ENCODE data around the gene RPRD1B. TPM values are rescaled to one million over a fixed set of nuclear protein-coding genes. Genes with fewer than 3 reads are reported as not detected.

The RPRD1B gene
- total and polyA plus RNA-seq, 2 experiments from 2014 or later: 7.3 to 24.3 TPM

DNA sequence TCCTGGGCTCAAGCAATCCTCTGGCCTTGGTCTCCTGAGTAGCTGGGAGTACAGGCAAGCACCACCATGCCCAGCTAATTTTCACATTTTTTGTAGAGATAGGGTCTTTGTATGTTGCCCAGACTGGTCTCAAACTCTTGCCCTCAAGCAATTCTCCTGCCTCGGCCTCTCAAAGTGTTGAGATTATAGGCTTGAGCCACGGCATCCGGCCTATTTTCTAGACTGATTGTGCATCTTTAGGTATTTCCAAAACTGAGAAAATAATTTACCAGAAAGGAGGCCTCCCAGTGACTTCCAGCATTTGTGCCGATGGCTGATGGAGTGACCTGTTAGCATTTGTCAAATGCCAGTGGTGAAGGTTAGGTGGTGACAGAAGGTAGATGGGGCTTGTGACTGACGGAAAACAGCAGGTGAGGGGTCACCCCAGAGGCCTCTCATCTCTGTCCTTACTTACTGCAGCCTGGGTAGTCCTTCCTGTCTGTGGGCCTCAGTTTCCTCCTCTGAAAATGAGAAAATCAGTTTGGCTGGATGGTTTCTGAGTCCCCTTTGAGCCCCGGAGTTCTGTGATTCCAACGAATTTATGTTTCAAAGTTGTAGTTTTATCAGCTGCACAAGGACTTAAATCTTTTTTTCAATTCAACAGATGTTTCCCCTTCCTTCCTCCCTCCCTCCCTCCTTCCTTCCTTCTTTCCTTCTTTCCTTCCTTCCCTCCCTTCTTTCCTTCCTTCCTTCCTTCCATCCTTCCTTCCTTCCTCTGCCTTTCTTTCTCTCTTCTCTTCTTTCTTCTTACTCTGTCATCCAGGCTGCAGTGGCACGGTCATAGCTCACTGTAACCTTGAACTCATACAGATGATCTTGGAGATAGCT is 78.1 kb downstream of the RPRD1B start:
- no peaks in the 10 kb centered on the region for H3K9me3 Mint-ChIP-seq
- Histone ChIP-seq H3K4me3 (no peak overlapping the region), H3K27ac (ENCODE audit: low read depth) (no peak overlapping the region), H2AFZ (no peak overlapping the region), H3F3A (replicated peaks; ENCODE audit: low read depth) (no peaks in the 10 kb centered on the region), H3K4me1 (ENCODE audit: insufficient read depth) (no peaks in the 10 kb centered on the region), H3K9me2 (ENCODE audit: insufficient read depth) (no peaks in the 10 kb centered on the region), H3K79me2 (replicated peaks; ENCODE audit: insufficient read depth) (no peaks in the 10 kb centered on the region), H4K20me1 (replicated peaks; ENCODE audit: insufficient read depth) (no peaks in the 10 kb centered on the region), H3K4me2 (no peak overlapping the region), H3K36me3 (ENCODE audit: insufficient read depth) (no peaks in the 10 kb centered on the region), H3K27me3 (ENCODE audit: insufficient read depth) (no peaks in the 10 kb centered on the region)
- ATAC-seq (no peak), DNase-seq (ENCODE audit: low spot score) (no peak)
- no peaks in the 10 kb centered on the region for H3K36me3 Mint-ChIP-seq (ENCODE audit: low read depth)
- H3K4me3 Mint-ChIP-seq: no peak overlapping the region
- peaks cover 5% of the 10 kb centered on the region; the same call in 1 of the 3 replicates for H3K4me1 Mint-ChIP-seq
- H3K27ac Mint-ChIP-seq: no peak overlapping the region
- H3K27me3 Mint-ChIP-seq (ENCODE audit: insufficient read depth, low read depth, poor library complexity): peaks cover 5% of the 10 kb centered on the region
- TF ChIP-seq EZH2 (IDR thresholded peaks at IDR 0.05; ENCODE audit: low read depth, unreplicated experiment) (no peak), CREB1 (CRISPR knock-in tag; IDR thresholded peaks at IDR 0.05; ENCODE audit: low read depth) (no peak), STAT1 (IDR thresholded peaks at IDR 0.05; ENCODE audit: unreplicated experiment) (no peak), ZNF331 (CRISPR knock-in tag; IDR thresholded peaks at IDR 0.05; ENCODE audit: low read depth) (no peak), ETS1 (IDR thresholded peaks at IDR 0.05) (no peak), ZNF462 (CRISPR knock-in tag; IDR thresholded peaks at IDR 0.05) (no peak), JUNB (IDR thresholded peaks at IDR 0.05; ENCODE audit: unreplicated experiment) (no peak), REST (IDR thresholded peaks at IDR 0.05; ENCODE audit: unreplicated experiment) (no peak), ZNF114 (CRISPR knock-in tag; IDR thresholded peaks at IDR 0.05) (no peak), POLR2AphosphoS5 (IDR thresholded peaks at IDR 0.05; ENCODE audit: low read depth) (no peak), EZH2phosphoT487 (IDR thresholded peaks at IDR 0.05; ENCODE audit: unreplicated experiment) (no peak), NANOG (IDR thresholded peaks at IDR 0.05; ENCODE audit: borderline replicate concordance) (no peak)
- TF ChIP-seq, protein P1, sequence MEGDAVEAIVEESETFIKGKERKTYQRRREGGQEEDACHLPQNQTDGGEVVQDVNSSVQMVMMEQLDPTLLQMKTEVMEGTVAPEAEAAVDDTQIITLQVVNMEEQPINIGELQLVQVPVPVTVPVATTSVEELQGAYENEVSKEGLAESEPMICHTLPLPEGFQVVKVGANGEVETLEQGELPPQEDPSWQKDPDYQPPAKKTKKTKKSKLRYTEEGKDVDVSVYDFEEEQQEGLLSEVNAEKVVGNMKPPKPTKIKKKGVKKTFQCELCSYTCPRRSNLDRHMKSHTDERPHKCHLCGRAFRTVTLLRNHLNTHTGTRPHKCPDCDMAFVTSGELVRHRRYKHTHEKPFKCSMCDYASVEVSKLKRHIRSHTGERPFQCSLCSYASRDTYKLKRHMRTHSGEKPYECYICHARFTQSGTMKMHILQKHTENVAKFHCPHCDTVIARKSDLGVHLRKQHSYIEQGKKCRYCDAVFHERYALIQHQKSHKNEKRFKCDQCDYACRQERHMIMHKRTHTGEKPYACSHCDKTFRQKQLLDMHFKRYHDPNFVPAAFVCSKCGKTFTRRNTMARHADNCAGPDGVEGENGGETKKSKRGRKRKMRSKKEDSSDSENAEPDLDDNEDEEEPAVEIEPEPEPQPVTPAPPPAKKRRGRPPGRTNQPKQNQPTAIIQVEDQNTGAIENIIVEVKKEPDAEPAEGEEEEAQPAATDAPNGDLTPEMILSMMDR (conservative IDR thresholded peaks at IDR 0.05; ENCODE audit: low read depth in 2 of 2): no peak
